HG03139 (cell line): ENCODE results near the gene ADARB2.
"Not testable (repeated sequence)": the region's sequence is repeated elsewhere in the genome, so short reads cannot be mapped to it uniquely, and the experiment has no call there.

Experiments used
- ATAC-seq: cut with Tn5 transposase; IDR thresholded peaks from one replicate; pipeline ENCODE4 v1.9.1; 2021; ENCODE audit not compliant: unreplicated experiment

Gene ADARB2

GRCh38 chr10:1552406-1552805, 184.9 kb downstream of the ADARB2 start:
- no peak for ATAC-seq

- ATAC-seq, result no peak
Measured at GRCh38 chr10:1551636-1552338, 185.5 kb downstream of the ADARB2 start.

- ATAC-seq, result no peak
Measured at GRCh38 chr10:1550616-1551015, 186.7 kb downstream of the ADARB2 start.

GRCh38 chr10:1550291-1550595, 187.1 kb downstream of the ADARB2 start:
- ATAC-seq, result no peak

- ATAC-seq, result no peak
Measured at GRCh38 chr10:1549591-1550290, 187.6 kb downstream of the ADARB2 start.

GRCh38 chr10:1548596-1548995, 188.7 kb downstream of the ADARB2 start:
- no peak for ATAC-seq

- ATAC-seq, result no peak
Measured at GRCh38 chr10:1548146-1548545, 189.2 kb downstream of the ADARB2 start.

- ATAC-seq, result no peak
Measured at GRCh38 chr10:1546431-1547110, 190.8 kb downstream of the ADARB2 start.

GRCh38 chr10:1545524-1545923, 191.8 kb downstream of the ADARB2 start:
- no peak for ATAC-seq

GRCh38 chr10:1544929-1545328, 192.4 kb downstream of the ADARB2 start:
- no peak for ATAC-seq

GRCh38 chr10:1544209-1544673, 193.1 kb downstream of the ADARB2 start:
- ATAC-seq, result no peak

GRCh38 chr10:1543596-1543995, 193.7 kb downstream of the ADARB2 start:
- no peak for ATAC-seq

- no peak for ATAC-seq
Measured at GRCh38 chr10:1542941-1543340, 194.4 kb downstream of the ADARB2 start.

GRCh38 chr10:1540144-1540543, 197.2 kb downstream of the ADARB2 start:
- ATAC-seq, result no peak

- ATAC-seq, result no peak
Measured at GRCh38 chr10:1539216-1539615, 198.1 kb downstream of the ADARB2 start.

GRCh38 chr10:1538531-1539061, 198.7 kb downstream of the ADARB2 start:
- ATAC-seq, result no peak

GRCh38 chr10:1538121-1538520, 199.2 kb downstream of the ADARB2 start:
- no peak for ATAC-seq

- not testable (repeated sequence) for ATAC-seq
Measured at GRCh38 chr10:1537449-1537848, 199.9 kb downstream of the ADARB2 start.

GRCh38 chr10:1536341-1536740, 201.0 kb downstream of the ADARB2 start:
- no peak for ATAC-seq

- no peak for ATAC-seq
Measured at GRCh38 chr10:1535301-1535965, 201.9 kb downstream of the ADARB2 start.

GRCh38 chr10:1534820-1535219, 202.5 kb downstream of the ADARB2 start:
- no peak for ATAC-seq
